Fibroblast of the aortic adventitia (primary cell): ENCODE measurements around the gene RNF113A. TPM values are rescaled to one million over a fixed set of nuclear protein-coding genes. Genes with fewer than 3 reads are reported as not detected.

ENCODE experiments used
- DNase-seq: peaks from one replicate; pipeline ENCODE4 v3.0.0-alpha.2; 2010; ENCODE audit warnings: low read depth
- H3K4me3 ChIP-seq: 2 replicates; pipeline ENCODE4 v1.5.1; 2011; ENCODE audit warnings: low read depth, mild to moderate bottlenecking, control low read depth, low read length, moderate library complexity
- total RNA-seq: library from RNA; depleted of rRNA; stranded (reverse); fragments of >200 nt; gene quantifications from 2 replicates; pipeline ENCODE4 v1.2.3, GENCODE V29; 2012; ENCODE audit warnings: low replicate concordance
- TF ChIP-seq, protein P1 (sequence below): IDR thresholded peaks from 2 replicates; pipeline ENCODE4 v1.5.1; 2011; ENCODE audit warnings: mild to moderate bottlenecking, low read length, control low read depth, inconsistent platforms; ENCODE audit not compliant: insufficient read depth

The RNF113A gene
- total RNA-seq, 1 donor: 10.0 TPM

DNA sequence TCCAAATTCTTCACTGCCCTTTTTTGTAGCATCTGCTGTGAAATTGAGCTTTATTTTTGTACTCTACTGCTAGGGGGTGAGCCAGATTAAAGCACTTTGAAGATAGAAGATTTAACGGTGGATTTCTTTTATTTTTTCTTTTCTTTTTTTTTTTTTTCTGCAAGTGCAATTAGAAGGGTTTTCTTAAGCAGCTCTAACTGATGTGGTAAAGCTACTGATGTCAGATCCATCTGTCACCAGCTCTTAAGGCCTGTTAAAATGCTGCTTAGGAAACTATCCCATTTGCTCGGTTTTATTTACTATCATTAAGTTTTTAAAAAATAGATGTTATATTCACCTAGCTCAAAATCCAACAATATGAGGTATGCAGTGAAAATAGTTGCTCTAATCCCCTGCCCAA, 7.2 kb upstream of the RNF113A start:
- DNase-seq: no peak
- TF ChIP-seq, protein P1, sequence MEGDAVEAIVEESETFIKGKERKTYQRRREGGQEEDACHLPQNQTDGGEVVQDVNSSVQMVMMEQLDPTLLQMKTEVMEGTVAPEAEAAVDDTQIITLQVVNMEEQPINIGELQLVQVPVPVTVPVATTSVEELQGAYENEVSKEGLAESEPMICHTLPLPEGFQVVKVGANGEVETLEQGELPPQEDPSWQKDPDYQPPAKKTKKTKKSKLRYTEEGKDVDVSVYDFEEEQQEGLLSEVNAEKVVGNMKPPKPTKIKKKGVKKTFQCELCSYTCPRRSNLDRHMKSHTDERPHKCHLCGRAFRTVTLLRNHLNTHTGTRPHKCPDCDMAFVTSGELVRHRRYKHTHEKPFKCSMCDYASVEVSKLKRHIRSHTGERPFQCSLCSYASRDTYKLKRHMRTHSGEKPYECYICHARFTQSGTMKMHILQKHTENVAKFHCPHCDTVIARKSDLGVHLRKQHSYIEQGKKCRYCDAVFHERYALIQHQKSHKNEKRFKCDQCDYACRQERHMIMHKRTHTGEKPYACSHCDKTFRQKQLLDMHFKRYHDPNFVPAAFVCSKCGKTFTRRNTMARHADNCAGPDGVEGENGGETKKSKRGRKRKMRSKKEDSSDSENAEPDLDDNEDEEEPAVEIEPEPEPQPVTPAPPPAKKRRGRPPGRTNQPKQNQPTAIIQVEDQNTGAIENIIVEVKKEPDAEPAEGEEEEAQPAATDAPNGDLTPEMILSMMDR: no peak

DNA sequence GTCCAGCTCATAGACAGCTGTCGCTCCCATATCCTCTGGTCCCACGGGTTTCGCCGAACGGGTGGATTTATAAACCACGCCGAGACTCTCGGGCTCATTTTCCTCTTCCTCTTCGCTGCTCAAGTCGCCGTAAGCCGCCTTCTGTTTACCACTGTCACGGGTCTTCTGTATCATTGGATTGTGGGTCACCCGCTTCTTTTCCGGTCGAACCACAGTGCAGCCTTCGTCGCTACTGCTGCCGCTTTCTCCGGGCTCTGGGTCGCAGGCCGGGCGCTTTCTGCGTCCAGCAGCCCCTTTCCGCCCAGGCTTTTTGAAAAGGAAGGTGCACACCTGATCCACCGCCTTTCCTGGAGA, 311 bp downstream of the RNF113A start:
- TF ChIP-seq, protein P1: no peak
- no peak for DNase-seq
- H3K4me3 ChIP-seq: peak overlapping the region; percentile 79

More for the DNA sequence above, 7.2 kb upstream of the RNF113A start:
- H3K4me3 ChIP-seq: no peak overlapping the region

DNA sequence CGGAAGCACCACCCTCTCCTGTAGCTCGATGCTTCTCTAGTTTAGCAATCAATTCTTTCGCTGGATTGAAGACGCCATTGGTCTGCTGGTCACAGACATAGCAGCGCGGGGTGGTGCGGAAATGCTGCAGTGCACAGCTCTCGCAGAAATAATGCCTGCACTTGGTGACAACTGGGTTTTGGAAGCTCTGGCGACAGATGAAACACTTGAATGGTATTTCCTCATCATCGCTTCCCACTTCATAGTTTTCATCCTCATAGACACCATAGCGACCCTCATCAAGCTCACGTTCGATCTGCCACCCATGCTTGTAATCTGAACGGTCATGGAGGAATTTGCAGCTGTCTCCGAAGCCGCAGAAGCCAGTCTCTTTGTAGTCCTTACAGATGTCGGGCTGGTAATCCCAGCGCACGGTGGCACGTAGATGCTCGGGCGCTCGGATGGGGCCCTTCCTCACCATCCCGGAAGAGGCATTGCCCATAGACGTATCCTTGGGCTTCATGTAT, 854 bp downstream of the RNF113A start:
- peak overlapping the region; percentile 79 for H3K4me3 ChIP-seq
- TF ChIP-seq, protein P1: no peak
- DNase-seq: no peak

DNA sequence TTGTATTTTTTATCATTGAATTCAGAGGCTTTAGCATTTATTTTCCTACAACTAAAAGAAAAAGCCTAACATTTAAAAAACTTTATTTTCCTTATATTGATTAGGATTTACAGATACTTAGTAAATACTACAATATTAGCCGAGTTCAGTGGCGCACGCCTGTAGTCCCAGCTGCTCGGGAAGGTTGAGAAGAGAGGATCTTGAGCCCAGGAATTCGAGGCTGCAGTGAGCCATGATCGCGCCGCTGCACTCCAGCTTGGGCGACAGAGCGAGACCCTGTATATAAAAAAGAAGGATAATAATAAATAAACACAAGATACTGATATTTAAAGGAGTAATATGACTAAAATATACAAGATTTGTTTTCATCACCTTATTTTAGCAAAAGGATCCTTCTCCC, 18.1 kb downstream of the RNF113A start:
- no peak for DNase-seq
- peak overlapping the region; percentile 61 for H3K4me3 ChIP-seq
- TF ChIP-seq, protein P1: no peak

DNA sequence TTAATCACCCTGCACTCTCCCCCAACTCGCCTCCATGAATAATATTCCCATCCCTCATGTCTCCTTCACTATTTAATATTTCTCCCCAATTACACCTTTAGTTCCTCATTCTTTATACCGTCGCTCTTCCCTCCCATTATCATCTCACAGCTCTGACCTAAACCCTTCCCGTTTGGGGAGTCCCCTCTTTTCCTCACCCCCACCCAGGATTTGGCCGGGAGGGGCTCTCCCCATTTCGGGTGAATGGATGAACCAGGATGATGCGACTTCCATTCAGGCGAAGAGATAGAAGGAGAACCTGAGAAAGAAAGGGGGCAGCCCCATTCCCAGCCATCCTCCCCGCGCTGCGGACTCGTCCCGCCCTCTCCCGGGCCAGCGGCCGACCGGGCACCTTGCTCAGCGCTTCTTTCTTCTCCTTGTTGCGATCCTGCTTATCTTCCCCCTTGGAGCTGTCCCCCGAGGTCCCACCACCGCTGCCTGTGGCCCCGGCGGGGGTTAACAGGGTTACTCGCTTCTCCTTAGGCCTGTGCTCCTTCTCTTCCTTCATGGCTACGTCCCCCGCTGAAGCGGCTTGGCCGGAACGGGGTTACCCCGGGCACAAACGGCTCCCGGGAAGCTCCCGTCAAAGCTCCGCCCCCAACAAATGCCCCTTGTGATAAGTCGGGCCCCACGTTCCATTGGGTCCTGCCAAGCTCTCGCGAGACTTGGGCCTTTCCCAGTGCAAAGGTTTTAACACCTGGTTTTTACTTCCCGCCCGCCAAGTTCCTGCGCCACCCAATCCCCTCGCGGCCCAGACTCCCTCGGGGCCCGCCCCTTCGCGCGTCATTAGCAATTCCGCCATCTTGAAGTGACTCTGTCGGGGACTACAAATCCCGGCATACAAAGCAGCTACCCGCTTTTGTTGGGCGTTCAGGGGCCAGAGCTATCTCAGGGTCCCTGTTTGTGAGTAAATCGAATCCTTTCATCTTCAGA, 18.9 kb downstream of the RNF113A start, which contains the start of gene UPF3B:
Gene UPF3B, minus strand, starts transcription at position 582 of the 972 bp plus-strand sequence. Its CDS starts 35 bp downstream, at position 547.
- H3K4me3 ChIP-seq: peak within 1 kb of the TSS; percentile 77
- peak; percentile 97 for DNase-seq
- TF ChIP-seq, protein P1: no peak

DNA sequence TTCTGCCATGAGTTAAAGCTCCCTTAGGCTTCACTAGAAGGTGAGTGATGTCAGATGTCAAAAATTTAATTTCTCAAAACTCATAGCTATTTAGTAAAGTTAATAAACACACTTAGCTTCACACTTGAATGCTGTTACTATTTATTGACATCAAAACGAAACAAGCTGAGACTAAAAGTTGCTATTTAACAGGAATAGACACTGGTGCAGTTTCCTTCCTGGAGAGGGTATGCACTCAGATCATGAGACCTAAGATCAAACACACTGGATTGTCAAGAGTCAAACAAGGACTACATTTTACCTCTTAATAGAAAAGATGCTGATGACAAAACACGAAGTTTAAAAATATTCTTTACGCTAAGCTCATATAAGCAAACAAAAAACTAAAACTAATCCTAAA, 37.6 kb downstream of the RNF113A start:
- DNase-seq: no peak
- TF ChIP-seq, protein P1: no peak
- H3K4me3 ChIP-seq: no peak overlapping the region
